Germinal center (tissue), 1 donor: ENCODE measurements around the gene SPANXN2.
"Not testable (repeated sequence)": the region's sequence is repeated elsewhere in the genome, so short reads cannot be mapped to it uniquely, and the experiment has no call there.

ENCODE experiments used
- DNase-seq: peaks from one replicate; pipeline ENCODE4 v3.0.0; 2012; ENCODE audit warnings: mixed read lengths, low spot score

The SPANXN2 gene

GRCh38 chrX:143720652-143721051 lies at the start of gene SPANXN2:
Gene SPANXN2 (minus strand): TSS chrX:143720752. CDS start chrX:143720668, 84 bp downstream.
- not testable (repeated sequence) for DNase-seq

- DNase-seq = no peak
These were observed 48.4 kb upstream of the SPANXN2 start for GRCh38 chrX:143768976-143769375.

- not testable (repeated sequence) for DNase-seq
These were observed 47.2 kb upstream of the SPANXN2 start for GRCh38 chrX:143767789-143768188.

- no peak for DNase-seq
These were observed 37.3 kb upstream of the SPANXN2 start for GRCh38 chrX:143757887-143758286.

- DNase-seq = no peak
These were observed 36.8 kb upstream of the SPANXN2 start for GRCh38 chrX:143757375-143757774.

GRCh38 chrX:143754183-143754582 lies 33.6 kb upstream of the SPANXN2 start:
- DNase-seq = no peak

GRCh38 chrX:143733866-143734265 lies 13.3 kb upstream of the SPANXN2 start:
- DNase-seq = no peak

- no peak for DNase-seq
These were observed 5.7 kb upstream of the SPANXN2 start for GRCh38 chrX:143726296-143726695.

GRCh38 chrX:143701460-143701859 lies 19.1 kb downstream of the SPANXN2 start:
- DNase-seq = no peak

GRCh38 chrX:143694885-143695284 lies 25.7 kb downstream of the SPANXN2 start:
- no peak for DNase-seq

GRCh38 chrX:143683486-143683885 lies 37.1 kb downstream of the SPANXN2 start:
- no peak for DNase-seq

- DNase-seq = no peak
These were observed 45.6 kb downstream of the SPANXN2 start for GRCh38 chrX:143674926-143675325.

GRCh38 chrX:143669395-143669794 lies 51.2 kb downstream of the SPANXN2 start:
- no peak for DNase-seq

GRCh38 chrX:143664302-143664701 lies 56.2 kb downstream of the SPANXN2 start:
- no peak for DNase-seq

- no peak for DNase-seq
These were observed 56.8 kb downstream of the SPANXN2 start for GRCh38 chrX:143663755-143664154.
